SK-N-SH treated with all-trans-retinoic acid at 6 μM for 48 hours (cell line): ENCODE results near the gene MCTP2.

Experiments used
- CREB5 ChIP-seq: fragments of 250-450 bp; sonication (Bioruptor Pico); IDR thresholded peaks from 2 replicates; pipeline ENCODE4 v1.5.1; 2020; ENCODE audit warnings: low read depth, mild to moderate bottlenecking, moderate library complexity
- CSDC2 ChIP-seq: fragments of 250-450 bp; sonication (Bioruptor Pico); IDR thresholded peaks from 2 replicates; pipeline ENCODE4 v1.5.0; 2020; ENCODE audit warnings: mild to moderate bottlenecking, moderate library complexity
- CSRNP3 ChIP-seq: fragments of 250-450 bp; sonication (Bioruptor Pico); IDR thresholded peaks from 2 replicates; pipeline ENCODE4 v1.5.1; 2021; ENCODE audit warnings: mild to moderate bottlenecking, moderate library complexity
- ESRRG ChIP-seq: fragments of 250-450 bp; sonication (Bioruptor Pico); IDR thresholded peaks from 2 replicates; pipeline ENCODE4 v1.6.1; 2021; ENCODE audit warnings: mild to moderate bottlenecking
- PATZ1 ChIP-seq: fragments of 250-450 bp; sonication (Bioruptor Pico); IDR thresholded peaks from 2 replicates; pipeline ENCODE4 v1.8.0; 2020; ENCODE audit warnings: mild to moderate bottlenecking, moderate library complexity, borderline replicate concordance
- RARB ChIP-seq: fragments of 250-450 bp; sonication (Bioruptor Pico); IDR thresholded peaks from 2 replicates; pipeline ENCODE4 v1.8.0; 2021; ENCODE audit warnings: mild to moderate bottlenecking, moderate library complexity
- TOX ChIP-seq: fragments of 250-450 bp; sonication (Bioruptor Pico); IDR thresholded peaks from 2 replicates; pipeline ENCODE4 v1.8.0; 2021; ENCODE audit warnings: mild to moderate bottlenecking, moderate library complexity, borderline replicate concordance
- ZFP3 ChIP-seq: fragments of 250-450 bp; sonication (Bioruptor Pico); IDR thresholded peaks from 2 replicates; pipeline ENCODE4 v1.5.0; 2020; ENCODE audit warnings: mild to moderate bottlenecking, moderate library complexity
- ZNF8 ChIP-seq: fragments of 450-650 bp; formaldehyde crosslinking; IDR thresholded peaks from 2 replicates; pipeline ENCODE4 v1.5.0; 2020; ENCODE audit warnings: mild to moderate bottlenecking, moderate library complexity

- no peak for TF ChIP-seq ZNF8 (CRISPR knock-in tag)
- no peak for TF ChIP-seq PATZ1 (CRISPR knock-in tag)
- no peak for TF ChIP-seq CSDC2 (CRISPR knock-in tag)
- no peak for TF ChIP-seq RARB (CRISPR knock-in tag)
- TF ChIP-seq ZFP3 = no peak
- no peak for TF ChIP-seq TOX
- TF ChIP-seq CREB5 = no peak
- TF ChIP-seq ESRRG = no peak
- no peak for TF ChIP-seq CSRNP3 (CRISPR knock-in tag)
Measured at GRCh38 chr15:94379986-94380385, 148.6 kb downstream of the MCTP2 start.
